Epithelial cell of proximal tubule (primary cell): ENCODE results near the gene AP1AR. TPM values are rescaled to one million over a fixed set of nuclear protein-coding genes. Genes with fewer than 3 reads are reported as not detected.

ENCODE experiments used
- DNase-seq: peaks from one replicate; pipeline ENCODE4 v3.0.0-alpha.2; 2011; ENCODE audit warnings: low read depth
- H3K4me3 ChIP-seq: 2 replicates; pipeline ENCODE4 v1.5.1; 2011; ENCODE audit warnings: low read depth, mild to moderate bottlenecking, low read length
- total RNA-seq: library from RNA; depleted of rRNA; stranded (reverse); fragments of >200 nt; gene quantifications from 2 replicates; pipeline ENCODE4 v1.2.3, GENCODE V29; 2015
- TF ChIP-seq, protein P1 (sequence below): conservative IDR thresholded peaks from 2 replicates; pipeline ENCODE4 v1.5.1; 2012; ENCODE audit warnings: low read depth, mild to moderate bottlenecking, low read length

AP1AR gene
- total RNA-seq, 1 donor from 2014 or later, result 19.1 TPM

DNA sequence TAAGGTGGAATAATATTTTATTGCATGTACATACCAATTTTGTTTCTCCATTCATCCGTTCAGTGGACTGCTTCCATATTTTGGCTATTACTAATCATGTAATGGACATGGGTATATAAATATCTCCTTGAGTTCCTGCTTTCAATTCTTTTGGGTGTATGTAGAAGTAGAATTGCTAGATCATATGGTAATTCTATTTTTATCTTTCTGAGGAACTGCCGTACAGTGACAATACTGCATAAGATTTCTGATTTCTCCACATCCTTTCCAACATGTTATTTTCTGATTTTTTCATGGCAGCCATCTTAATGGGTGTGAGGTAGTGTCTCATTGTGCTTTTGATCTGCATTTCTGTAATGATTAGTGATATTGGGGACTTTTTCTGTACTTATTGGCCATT, 84.8 kb downstream of the AP1AR start:
- TF ChIP-seq, protein P1, sequence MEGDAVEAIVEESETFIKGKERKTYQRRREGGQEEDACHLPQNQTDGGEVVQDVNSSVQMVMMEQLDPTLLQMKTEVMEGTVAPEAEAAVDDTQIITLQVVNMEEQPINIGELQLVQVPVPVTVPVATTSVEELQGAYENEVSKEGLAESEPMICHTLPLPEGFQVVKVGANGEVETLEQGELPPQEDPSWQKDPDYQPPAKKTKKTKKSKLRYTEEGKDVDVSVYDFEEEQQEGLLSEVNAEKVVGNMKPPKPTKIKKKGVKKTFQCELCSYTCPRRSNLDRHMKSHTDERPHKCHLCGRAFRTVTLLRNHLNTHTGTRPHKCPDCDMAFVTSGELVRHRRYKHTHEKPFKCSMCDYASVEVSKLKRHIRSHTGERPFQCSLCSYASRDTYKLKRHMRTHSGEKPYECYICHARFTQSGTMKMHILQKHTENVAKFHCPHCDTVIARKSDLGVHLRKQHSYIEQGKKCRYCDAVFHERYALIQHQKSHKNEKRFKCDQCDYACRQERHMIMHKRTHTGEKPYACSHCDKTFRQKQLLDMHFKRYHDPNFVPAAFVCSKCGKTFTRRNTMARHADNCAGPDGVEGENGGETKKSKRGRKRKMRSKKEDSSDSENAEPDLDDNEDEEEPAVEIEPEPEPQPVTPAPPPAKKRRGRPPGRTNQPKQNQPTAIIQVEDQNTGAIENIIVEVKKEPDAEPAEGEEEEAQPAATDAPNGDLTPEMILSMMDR, result no peak
- no peak overlapping the region for H3K4me3 ChIP-seq

DNA sequence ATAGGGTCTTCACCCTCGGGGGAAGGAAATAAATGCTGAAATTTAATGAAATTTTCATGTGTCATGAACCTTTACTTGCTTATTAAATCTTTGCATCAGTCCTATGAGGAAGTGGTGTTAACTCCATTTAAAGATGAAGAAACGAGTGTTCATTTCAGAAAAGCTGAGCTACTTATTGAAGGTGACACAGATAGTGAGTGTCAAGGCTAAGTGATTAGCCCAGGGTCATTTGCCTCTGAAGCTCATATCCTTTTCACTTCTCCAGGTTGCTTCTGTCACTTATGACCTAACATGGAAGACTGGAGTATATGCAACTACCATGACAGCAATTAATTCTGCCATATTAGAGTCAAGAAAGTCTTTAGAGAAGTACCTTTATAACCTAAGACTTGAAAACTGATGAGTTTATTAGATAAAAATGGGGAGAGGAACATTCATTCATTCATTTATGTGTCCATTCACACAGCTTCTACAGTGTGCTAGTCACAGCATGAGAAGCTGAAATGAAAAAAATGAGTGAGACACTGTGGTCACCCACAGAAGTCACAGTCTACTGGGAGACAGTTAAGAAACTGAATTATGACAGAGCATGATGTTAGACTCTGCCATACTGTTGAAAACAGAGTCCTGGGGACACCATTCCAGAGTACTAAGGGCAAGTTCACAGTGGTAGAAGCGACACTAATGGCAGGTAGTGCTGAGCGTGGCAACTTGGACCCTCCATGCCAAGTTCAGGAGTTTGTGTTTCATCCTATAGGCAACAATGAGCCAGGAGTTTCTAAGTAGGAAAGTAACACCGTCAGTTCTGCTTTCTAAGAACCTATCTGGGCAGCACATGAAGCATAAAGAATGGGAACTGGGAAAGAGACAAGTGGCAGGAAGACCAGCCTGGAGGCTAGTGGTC, 86.9 kb downstream of the AP1AR start:
- TF ChIP-seq, protein P1, result no peak
- H3K4me3 ChIP-seq, result no peak overlapping the region
- no peak for DNase-seq

More for the DNA sequence above, 84.8 kb downstream of the AP1AR start:
- no peak for DNase-seq

Other genes with a start within 250 kb of the AP1AR start
- gene FAM241A, start 86.3 kb upstream of the AP1AR start, total RNA-seq, result 1.1 and 1.4 TPM in 2 replicates
- 11.9 and 14.3 TPM in 2 replicates for gene TIFA, start 54.1 kb downstream of the AP1AR start, total RNA-seq
- 3.0 and 5.5 TPM in 2 replicates for gene ALPK1, start 65.6 kb downstream of the AP1AR start, total RNA-seq